ENCODE data around the gene ECD. TPM values are rescaled to one million over a fixed set of nuclear protein-coding genes. Genes with fewer than 3 reads are reported as not detected.
A peak's percentile ranks its signal among the peaks of the same experiment; 100 is the strongest.

Gene ECD
- polyA plus RNA-seq (ENCODE audit: insufficient read length in 10 of 10): 10 to 100 TPM; 19.3 to 28.8 (median 23.8) TPM
- long read RNA-seq, donor 1, partial matches to known transcripts: 0 of 3 reads
- long read RNA-seq, donor 1, other reads (novel, unspliced or antisense): 0 of 3 reads
- long read RNA-seq, donor 2: 0 reads
- long read RNA-seq, donor 3: 0 reads
- long read RNA-seq, donor 4, partial matches to known transcripts: 0 of 4 reads
- long read RNA-seq, donor 4, other reads (novel, unspliced or antisense): 0 of 4 reads
- long read RNA-seq, donor 5, transcript ECD-201 (14 exons, 3,069 nt): major isoform, 5 of 5 reads
- long read RNA-seq, donor 5, partial matches to known transcripts: 0 of 5 reads
- long read RNA-seq, donor 5, other reads (novel, unspliced or antisense): 0 of 5 reads
- long read RNA-seq, donor 6, transcript ECD-201 (14 exons, 3,069 nt): major isoform, 5 of 5 reads
- long read RNA-seq, donor 6, partial matches to known transcripts: 0 of 5 reads
- long read RNA-seq, donor 6, other reads (novel, unspliced or antisense): 0 of 5 reads
- long read RNA-seq, donor 7, transcript ECD-201 (14 exons, 3,069 nt): major isoform, 6 of 6 reads
- long read RNA-seq, donor 7, partial matches to known transcripts: 0 of 6 reads
- long read RNA-seq, donor 7, other reads (novel, unspliced or antisense): 0 of 6 reads
- long read RNA-seq, donor 8, partial matches to known transcripts: 0 of 4 reads
- long read RNA-seq, donor 8, other reads (novel, unspliced or antisense): 0 of 4 reads
- long read RNA-seq, donor 9, partial matches to known transcripts: 0 of 2 reads
- long read RNA-seq, donor 9, other reads (novel, unspliced or antisense): 0 of 2 reads

- DNase-seq: peak; percentile 96 to 99 (median 97)
Observed at GRCh38 chr10:73167783-73168464, at the start of gene ECD, which contains the start of gene FAM149B1. TSS of gene ECD (minus strand) at chr10:73168008. CDS start at chr10:73163937, 4,071 bp downstream. TSS of gene FAM149B1 (plus strand) at chr10:73168119. CDS start at chr10:73168340, 221 bp downstream.

GRCh38 chr10:73215749-73216148, 47.9 kb upstream of the ECD start:
- no peak for DNase-seq

GRCh38 chr10:73211106-73211811, 43.5 kb upstream of the ECD start:
- DNase-seq: no peak

GRCh38 chr10:73210395-73211105, 42.7 kb upstream of the ECD start:
- no peak for DNase-seq

GRCh38 chr10:73209705-73210104, 41.9 kb upstream of the ECD start:
- no peak for DNase-seq

GRCh38 chr10:73207883-73208282, 40.1 kb upstream of the ECD start:
- peak in 1 of 3 donors; percentile 34 for DNase-seq

- no peak for DNase-seq
Observed at GRCh38 chr10:73206385-73206784, 38.6 kb upstream of the ECD start.

- no peak for DNase-seq
Observed at GRCh38 chr10:73205890-73206289, 38.1 kb upstream of the ECD start.

- DNase-seq: no peak
Observed at GRCh38 chr10:73205081-73205480, 37.3 kb upstream of the ECD start.

GRCh38 chr10:73190188-73190587, 22.4 kb upstream of the ECD start:
- no peak for DNase-seq

- no peak for DNase-seq
Observed at GRCh38 chr10:73186266-73186665, 18.5 kb upstream of the ECD start.

GRCh38 chr10:73183667-73184281, 16.0 kb upstream of the ECD start:
- no peak for DNase-seq

GRCh38 chr10:73182568-73182967, 14.8 kb upstream of the ECD start:
- no peak for DNase-seq

- DNase-seq: no peak
Observed at GRCh38 chr10:73174148-73174925, 6.5 kb upstream of the ECD start.

GRCh38 chr10:73172867-73173266, 5.1 kb upstream of the ECD start:
- no peak for DNase-seq

- DNase-seq: no peak
Observed at GRCh38 chr10:73169320-73169719, 1.5 kb upstream of the ECD start.

GRCh38 chr10:73168465-73168803, 626 bp upstream of the ECD start:
- DNase-seq: peak in 1 of 3 donors; percentile 19

GRCh38 chr10:73167458-73167782, 388 bp downstream of the ECD start:
- DNase-seq: no peak

- no peak for DNase-seq
Observed at GRCh38 chr10:73166972-73167371, 836 bp downstream of the ECD start.

- DNase-seq: no peak
Observed at GRCh38 chr10:73163096-73163495, 4.7 kb downstream of the ECD start.

Data from muscle of back (tissue), 13 donors.